ENCODE measurements around the gene RBM22.

Gene RBM22

DNA sequence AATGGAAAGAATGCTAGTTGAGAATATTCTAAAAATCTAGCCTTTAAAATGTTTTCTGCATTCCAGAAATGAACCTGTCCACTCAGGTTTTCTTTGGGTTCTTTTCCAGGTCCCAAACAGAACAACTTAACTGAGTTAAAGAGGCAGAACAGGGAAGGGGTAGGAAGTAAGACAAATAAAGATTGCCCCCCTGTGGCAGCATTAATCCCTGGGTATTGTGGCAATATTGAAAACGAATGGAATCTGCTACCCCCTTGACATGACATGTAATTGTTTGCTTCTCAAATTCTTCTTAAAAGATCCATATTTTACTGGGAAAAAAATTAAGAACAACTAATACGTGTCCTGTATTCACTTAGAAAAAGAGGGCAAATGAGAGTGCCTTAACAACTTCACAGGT is 9.3 kb upstream of the RBM22 start:
- Histone ChIP-seq H3K27ac (ENCODE audit: low read depth, low read length, poor library complexity, severe bottlenecking) (no peak overlapping the region), H3K9me2 (ENCODE audit: low read depth, low read length) (no peaks in the 10 kb centered on the region), H3K4me1 (ENCODE audit: insufficient read depth, low read length, severe bottlenecking) (no peaks in the 10 kb centered on the region), H3F3A (ENCODE audit: insufficient read depth, low read length) (no peaks in the 10 kb centered on the region), H3K27me3 (ENCODE audit: insufficient read depth, low read length) (no peaks in the 10 kb centered on the region), H4K20me1 (ENCODE audit: insufficient read depth, low read length) (no peaks in the 10 kb centered on the region), H3K36me3 (ENCODE audit: insufficient read depth, low read length) (peaks cover 61% of the 10 kb centered on the region), H3K79me2 (ENCODE audit: insufficient read depth, low read length) (no peaks in the 10 kb centered on the region), H2AFZ (ENCODE audit: low read length) (no peak overlapping the region), H3K4me2 (ENCODE audit: low read length) (no peak overlapping the region), H3K9me3 (ENCODE audit: low read length) (no peaks in the 10 kb centered on the region), H3K9ac (ENCODE audit: low read length) (no peak overlapping the region), H3K4me3 (ENCODE audit: low read depth, low read length, poor library complexity, severe bottlenecking) (no peak overlapping the region)
- TF ChIP-seq EZH2 (IDR thresholded peaks at IDR 0.05; ENCODE audit: borderline replicate concordance, low read length), result no peak
- TF ChIP-seq, protein P1, sequence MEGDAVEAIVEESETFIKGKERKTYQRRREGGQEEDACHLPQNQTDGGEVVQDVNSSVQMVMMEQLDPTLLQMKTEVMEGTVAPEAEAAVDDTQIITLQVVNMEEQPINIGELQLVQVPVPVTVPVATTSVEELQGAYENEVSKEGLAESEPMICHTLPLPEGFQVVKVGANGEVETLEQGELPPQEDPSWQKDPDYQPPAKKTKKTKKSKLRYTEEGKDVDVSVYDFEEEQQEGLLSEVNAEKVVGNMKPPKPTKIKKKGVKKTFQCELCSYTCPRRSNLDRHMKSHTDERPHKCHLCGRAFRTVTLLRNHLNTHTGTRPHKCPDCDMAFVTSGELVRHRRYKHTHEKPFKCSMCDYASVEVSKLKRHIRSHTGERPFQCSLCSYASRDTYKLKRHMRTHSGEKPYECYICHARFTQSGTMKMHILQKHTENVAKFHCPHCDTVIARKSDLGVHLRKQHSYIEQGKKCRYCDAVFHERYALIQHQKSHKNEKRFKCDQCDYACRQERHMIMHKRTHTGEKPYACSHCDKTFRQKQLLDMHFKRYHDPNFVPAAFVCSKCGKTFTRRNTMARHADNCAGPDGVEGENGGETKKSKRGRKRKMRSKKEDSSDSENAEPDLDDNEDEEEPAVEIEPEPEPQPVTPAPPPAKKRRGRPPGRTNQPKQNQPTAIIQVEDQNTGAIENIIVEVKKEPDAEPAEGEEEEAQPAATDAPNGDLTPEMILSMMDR (IDR thresholded peaks at IDR 0.05; ENCODE audit: low read length), result peak; percentile 33

DNA sequence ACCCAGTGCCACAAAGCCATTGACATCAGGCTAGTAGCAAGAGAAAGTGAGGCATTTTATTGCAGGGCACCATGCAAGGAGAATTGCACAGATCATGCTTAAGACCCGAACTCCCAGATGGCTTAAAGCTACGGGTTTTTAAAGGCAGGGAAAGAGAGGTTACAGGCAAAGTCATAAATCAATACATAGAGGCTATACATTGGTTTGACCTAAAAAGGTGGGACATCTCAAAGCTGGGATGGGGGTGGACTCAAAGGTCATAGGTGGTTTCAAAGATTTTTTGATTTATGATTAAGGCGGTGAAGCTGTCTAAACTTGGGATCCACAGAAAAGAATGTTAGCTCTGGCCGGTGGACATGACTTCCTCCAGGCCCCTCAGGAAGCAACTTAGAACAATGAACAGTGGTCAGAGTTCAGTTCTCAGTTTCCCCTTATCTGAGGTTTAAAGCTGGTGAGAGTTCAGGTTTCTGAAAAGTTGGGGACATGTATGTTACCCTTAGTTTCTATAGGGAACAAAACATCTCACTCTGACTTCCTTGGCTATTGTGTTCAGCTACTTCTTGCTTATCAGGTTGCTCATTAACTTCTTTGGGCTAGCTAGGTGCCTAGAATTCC is 6.0 kb upstream of the RBM22 start:
- Histone ChIP-seq H2AFZ (ENCODE audit: low read length) (no peak overlapping the region), H3K9me2 (ENCODE audit: low read depth, low read length) (no peaks in the 10 kb centered on the region), H3K4me3 (ENCODE audit: low read depth, low read length, poor library complexity, severe bottlenecking) (no peak overlapping the region), H3K9ac (ENCODE audit: low read length) (no peak overlapping the region), H3K27me3 (ENCODE audit: insufficient read depth, low read length) (no peaks in the 10 kb centered on the region), H3K36me3 (ENCODE audit: insufficient read depth, low read length) (peaks cover 34% of the 10 kb centered on the region), H3K9me3 (ENCODE audit: low read length) (no peaks in the 10 kb centered on the region), H3K4me1 (ENCODE audit: insufficient read depth, low read length, severe bottlenecking) (peaks cover under 1% of the 10 kb centered on the region), H3K79me2 (ENCODE audit: insufficient read depth, low read length) (no peaks in the 10 kb centered on the region), H3K4me2 (ENCODE audit: low read length) (no peak overlapping the region), H3K27ac (ENCODE audit: low read depth, low read length, poor library complexity, severe bottlenecking) (no peak overlapping the region), H3F3A (ENCODE audit: insufficient read depth, low read length) (no peaks in the 10 kb centered on the region), H4K20me1 (ENCODE audit: insufficient read depth, low read length) (no peaks in the 10 kb centered on the region)
- no peak for TF ChIP-seq EZH2 (IDR thresholded peaks at IDR 0.05; ENCODE audit: borderline replicate concordance, low read length)
- TF ChIP-seq, protein P1 (IDR thresholded peaks at IDR 0.05; ENCODE audit: low read length), result no peak

DNA sequence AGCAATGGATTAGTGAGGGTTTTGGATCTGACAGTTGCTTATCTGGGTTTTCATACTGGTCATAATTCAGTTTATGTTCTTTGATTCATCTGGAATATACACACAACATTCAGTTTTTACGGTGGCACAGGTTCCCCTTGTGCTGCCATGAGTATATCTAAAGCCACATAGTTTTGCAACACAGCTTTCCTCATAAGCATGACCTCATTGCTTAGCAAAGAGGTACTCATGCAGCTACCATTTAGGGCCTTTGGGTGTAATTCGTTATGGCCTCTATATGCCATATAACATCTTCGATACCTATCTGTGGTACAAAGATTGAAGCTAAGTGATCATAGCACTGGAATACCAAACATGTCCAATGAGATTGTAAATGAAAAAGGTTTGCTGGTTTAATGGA is 2.9 kb upstream of the RBM22 start:
- no peaks in the 10 kb centered on the region for H3K27me3 ChIP-seq (ENCODE audit: insufficient read depth, low read length)
- no peaks in the 10 kb centered on the region for H3K9me2 ChIP-seq (ENCODE audit: low read depth, low read length)
- H3K36me3 ChIP-seq (ENCODE audit: insufficient read depth, low read length), result peaks cover 12% of the 10 kb centered on the region
- H3F3A ChIP-seq (ENCODE audit: insufficient read depth, low read length), result no peaks in the 10 kb centered on the region
- no peaks in the 10 kb centered on the region for H3K9me3 ChIP-seq (ENCODE audit: low read length)
- no peak for TF ChIP-seq EZH2 (IDR thresholded peaks at IDR 0.05; ENCODE audit: borderline replicate concordance, low read length)
- TF ChIP-seq, protein P1 (IDR thresholded peaks at IDR 0.05; ENCODE audit: low read length), result no peak
- H4K20me1 ChIP-seq (ENCODE audit: insufficient read depth, low read length), result no peaks in the 10 kb centered on the region
- no peak overlapping the region for H3K4me2 ChIP-seq (ENCODE audit: low read length)
- no peak overlapping the region for H2AFZ ChIP-seq (ENCODE audit: low read length)
- peaks cover 11% of the 10 kb centered on the region; the same call in 1 of the 2 replicates for H3K79me2 ChIP-seq (ENCODE audit: insufficient read depth, low read length)
- H3K27ac ChIP-seq (ENCODE audit: low read depth, low read length, poor library complexity, severe bottlenecking), result no peak overlapping the region
- H3K4me3 ChIP-seq (ENCODE audit: low read depth, low read length, poor library complexity, severe bottlenecking), result no peak overlapping the region
- no peak overlapping the region for H3K9ac ChIP-seq (ENCODE audit: low read length)
- H3K4me1 ChIP-seq (ENCODE audit: insufficient read depth, low read length, severe bottlenecking), result peaks cover 18% of the 10 kb centered on the region
